ENCODE results near the gene GLI1. TPM values are rescaled to one million over a fixed set of nuclear protein-coding genes. Genes with fewer than 3 reads are reported as not detected.

Gene GLI1
- total RNA-seq, 1 donor from 2014 or later: 0.58 TPM

GRCh38 chr12:57472391-57472790 is 12.8 kb downstream of the GLI1 start:
- Mint-ChIP-seq H3K27ac (ENCODE audit: unreplicated experiment) (no peak overlapping the region), H3K4me1 (peaks cover 4% of the 10 kb centered on the region), H3K9me3 (no peaks in the 10 kb centered on the region), H3K36me3 (ENCODE audit: low read depth) (no peaks in the 10 kb centered on the region), H3K4me3 (no peak overlapping the region), H3K27me3 (ENCODE audit: low read depth) (peaks cover 91% of the 10 kb centered on the region)
- no peak for DNase-seq (ENCODE audit: low read depth, low spot score)
- TF ChIP-seq CTCF (conservative IDR thresholded peaks at IDR 0.05): no peak

- Mint-ChIP-seq H3K36me3 (ENCODE audit: low read depth) (no peaks in the 10 kb centered on the region), H3K4me3 (no peak overlapping the region), H3K9me3 (no peaks in the 10 kb centered on the region), H3K4me1 (peaks cover 4% of the 10 kb centered on the region), H3K27ac (ENCODE audit: unreplicated experiment) (no peak overlapping the region), H3K27me3 (ENCODE audit: low read depth) (peaks cover 91% of the 10 kb centered on the region)
- no peak for DNase-seq (ENCODE audit: low read depth, low spot score)
- no peak for TF ChIP-seq CTCF (conservative IDR thresholded peaks at IDR 0.05)
These were observed 13.8 kb downstream of the GLI1 start for GRCh38 chr12:57473392-57473791.

GRCh38 chr12:57473886-57474285 is 14.3 kb downstream of the GLI1 start:
- Mint-ChIP-seq H3K9me3 (no peaks in the 10 kb centered on the region), H3K27me3 (ENCODE audit: low read depth) (peaks cover 92% of the 10 kb centered on the region), H3K27ac (ENCODE audit: unreplicated experiment) (no peak overlapping the region), H3K36me3 (ENCODE audit: low read depth) (no peaks in the 10 kb centered on the region), H3K4me3 (no peak overlapping the region), H3K4me1 (peaks cover 4% of the 10 kb centered on the region)
- no peak for TF ChIP-seq CTCF (conservative IDR thresholded peaks at IDR 0.05)
- no peak for DNase-seq (ENCODE audit: low read depth, low spot score)

GRCh38 chr12:57474430-57474829 is 14.8 kb downstream of the GLI1 start:
- peaks cover 94% of the 10 kb centered on the region for H3K27me3 Mint-ChIP-seq (ENCODE audit: low read depth)
- H3K27ac Mint-ChIP-seq (ENCODE audit: unreplicated experiment): no peak overlapping the region
- peaks cover 4% of the 10 kb centered on the region for H3K4me1 Mint-ChIP-seq
- no peaks in the 10 kb centered on the region for H3K36me3 Mint-ChIP-seq (ENCODE audit: low read depth)
- H3K9me3 Mint-ChIP-seq: no peaks in the 10 kb centered on the region
- H3K4me3 Mint-ChIP-seq: no peak overlapping the region
- DNase-seq (ENCODE audit: low read depth, low spot score): no peak
- no peak for TF ChIP-seq CTCF (conservative IDR thresholded peaks at IDR 0.05)

GRCh38 chr12:57474862-57475261 is 15.3 kb downstream of the GLI1 start:
- Mint-ChIP-seq H3K4me3 (no peak overlapping the region), H3K27me3 (ENCODE audit: low read depth) (peaks cover 94% of the 10 kb centered on the region), H3K4me1 (peaks cover 4% of the 10 kb centered on the region), H3K36me3 (ENCODE audit: low read depth) (no peaks in the 10 kb centered on the region), H3K27ac (ENCODE audit: unreplicated experiment) (no peak overlapping the region), H3K9me3 (no peaks in the 10 kb centered on the region)
- no peak for TF ChIP-seq CTCF (conservative IDR thresholded peaks at IDR 0.05)
- DNase-seq (ENCODE audit: low read depth, low spot score): no peak

All from neural crest cell (in vitro differentiated cells).